Measurements from ENCODE around the gene MTAP.

DNA sequence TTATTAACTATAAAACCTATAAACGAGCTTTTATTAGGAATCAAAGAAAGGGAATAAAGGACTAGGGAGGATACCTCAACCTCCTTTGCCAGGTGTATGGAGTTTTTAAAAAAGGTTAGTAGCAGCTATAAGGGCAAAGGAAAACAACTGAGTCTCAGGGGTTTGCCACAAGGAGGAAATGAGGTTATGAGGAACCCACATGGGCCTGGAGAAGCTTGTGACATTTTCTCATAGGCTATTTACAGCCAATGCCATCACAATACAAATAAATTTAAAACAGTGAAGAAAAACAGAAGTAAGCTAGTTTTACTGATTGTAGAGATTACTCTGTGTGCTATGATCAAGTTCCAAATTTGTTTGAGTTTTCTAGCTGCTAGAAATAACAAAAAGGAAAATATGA lies 99.1 kb downstream of the MTAP start:
- TF ChIP-seq POLR2AphosphoS5 (IDR thresholded peaks at IDR 0.05; ENCODE audit: control insufficient read depth, insufficient read depth, low read depth, low read length) (no peak), TCF7 (IDR thresholded peaks at IDR 0.05; ENCODE audit: borderline replicate concordance) (no peak)
- TF ChIP-seq, protein P1, sequence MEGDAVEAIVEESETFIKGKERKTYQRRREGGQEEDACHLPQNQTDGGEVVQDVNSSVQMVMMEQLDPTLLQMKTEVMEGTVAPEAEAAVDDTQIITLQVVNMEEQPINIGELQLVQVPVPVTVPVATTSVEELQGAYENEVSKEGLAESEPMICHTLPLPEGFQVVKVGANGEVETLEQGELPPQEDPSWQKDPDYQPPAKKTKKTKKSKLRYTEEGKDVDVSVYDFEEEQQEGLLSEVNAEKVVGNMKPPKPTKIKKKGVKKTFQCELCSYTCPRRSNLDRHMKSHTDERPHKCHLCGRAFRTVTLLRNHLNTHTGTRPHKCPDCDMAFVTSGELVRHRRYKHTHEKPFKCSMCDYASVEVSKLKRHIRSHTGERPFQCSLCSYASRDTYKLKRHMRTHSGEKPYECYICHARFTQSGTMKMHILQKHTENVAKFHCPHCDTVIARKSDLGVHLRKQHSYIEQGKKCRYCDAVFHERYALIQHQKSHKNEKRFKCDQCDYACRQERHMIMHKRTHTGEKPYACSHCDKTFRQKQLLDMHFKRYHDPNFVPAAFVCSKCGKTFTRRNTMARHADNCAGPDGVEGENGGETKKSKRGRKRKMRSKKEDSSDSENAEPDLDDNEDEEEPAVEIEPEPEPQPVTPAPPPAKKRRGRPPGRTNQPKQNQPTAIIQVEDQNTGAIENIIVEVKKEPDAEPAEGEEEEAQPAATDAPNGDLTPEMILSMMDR (IDR thresholded peaks at IDR 0.05 in 2 of 3, conservative IDR thresholded peaks at IDR 0.05 in 1 of 3; ENCODE audit: insufficient read depth in 2 of 3, low read depth in 1 of 3, low read length in 3 of 3): no peak
